Thyroid gland (tissue), 4 donors: Measurements from ENCODE around the gene TBX2. TPM values are rescaled to one million over a fixed set of nuclear protein-coding genes. Genes with fewer than 3 reads are reported as not detected.

Experiments used
- DNase-seq, 2 donors: peaks; one replicate each; pipeline ENCODE4 v3.0.0-alpha.2; 2019
- H3K27ac ChIP-seq, 3 donors: fragments of 200-600 bp; sonication (generic); 1 replicate in 2 of 3; 2 replicates in 1 of 3; pipeline ENCODE4 v1.5.1; 2016 to 2019; ENCODE audit warnings: mild to moderate bottlenecking in 1 of 3, moderate library complexity in 1 of 3
- H3K27me3 ChIP-seq: fragments of 200-600 bp; sonication (generic); one replicate; pipeline ENCODE4 v1.5.1; 2019
- H3K36me3 ChIP-seq, 2 donors: fragments of 200-600 bp; sonication (generic); one replicate each; pipeline ENCODE4 v1.5.1; 2016 to 2019
- H3K4me1 ChIP-seq, 2 donors: fragments of 200-600 bp; sonication (generic); one replicate each; pipeline ENCODE4 v1.5.1; 2017 to 2019
- H3K4me3 ChIP-seq, 3 donors: fragments of 200-600 bp; sonication (generic); replicated peaks in 1 of 3; 1 replicate in 2 of 3; 2 replicates in 1 of 3; pipeline ENCODE4 v1.5.1; 2016; ENCODE audit warnings: mild to moderate bottlenecking in 1 of 3
- H3K9me3 ChIP-seq: fragments of 200-600 bp; sonication (generic); one replicate; pipeline ENCODE4 v1.5.1; 2017
- POLR2A ChIP-seq, 2 donors: fragments of 450-650 bp; IDR thresholded peaks; one replicate each; pipeline ENCODE4 v1.6.1; 2017; ENCODE audit warnings: antibody characterized with exemption in 2 of 2, mild to moderate bottlenecking in 2 of 2, moderate library complexity in 1 of 2
- WGBS, 2 donors: methylation state at CpG; one replicate each; pipeline ENCODE4 v1.1.5; 2017; 5-methylcytosine and 5-hydroxymethylcytosine counted together
- intact Hi-C: fragments of 100-400 bp; cut with DNase I; formaldehyde crosslinking; loops from one replicate; pipeline ENCODE4 v1.15.1; 2023
- total RNA-seq, 4 donors: library from RNA; depleted of rRNA; stranded (reverse); fragments of >200 nt; gene quantifications; one replicate each; pipeline ENCODE4 v1.2.3, GENCODE V29; 2016
- TF ChIP-seq, protein P1 (sequence below), 6 experiments: fragments of 200-600 bp in 3 of 6; fragments of 450-650 bp in 3 of 6; sonication (generic) in 3 of 6; IDR thresholded peaks; one replicate each; pipeline ENCODE4 v1.5.1; 2016 to 2019; ENCODE audit warnings: antibody characterized with exemption in 6 of 6, mild to moderate bottlenecking in 2 of 6, inconsistent platforms in 1 of 6, moderate library complexity in 1 of 6

Gene TBX2
- total RNA-seq, 4 donors from 2014 or later, result 5.3 to 20.2 (median 11.0) TPM

DNA sequence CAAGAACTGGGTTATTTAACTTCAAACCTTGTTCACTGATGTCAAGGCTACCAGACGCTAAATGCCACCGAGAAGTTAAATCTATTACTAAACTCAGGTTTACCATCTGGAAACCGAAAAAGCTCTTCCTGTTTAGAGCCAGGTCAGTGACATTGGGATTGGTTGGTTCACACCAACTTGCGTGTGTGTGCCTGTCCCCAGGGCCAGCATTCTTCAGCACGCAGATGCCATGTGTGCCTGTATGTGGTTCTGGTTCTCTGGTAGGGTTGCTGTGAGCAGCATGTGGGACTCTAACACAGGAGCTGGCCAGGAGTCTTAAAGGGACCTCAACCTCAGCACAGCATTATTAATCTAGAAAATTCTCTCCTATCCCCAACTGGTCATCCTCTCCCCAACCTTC, 18.1 kb upstream of the TBX2 start:
- Histone ChIP-seq H3K4me1 (peaks cover 0 to 3% of the 10 kb centered on the region in 2 donors), H3K27ac (no peak overlapping the region), H3K4me3 (no peak overlapping the region), H3K27me3 (no peaks in the 10 kb centered on the region), H3K9me3 (no peaks in the 10 kb centered on the region), H3K36me3 (no peaks in the 10 kb centered on the region)
- intact Hi-C loops, result no loop called here
- WGBS, 2 donors, result 99 to 100% methylated on average over 3 to 5 of the region's 5 CpGs
- no peak for DNase-seq
- TF ChIP-seq, protein P1, sequence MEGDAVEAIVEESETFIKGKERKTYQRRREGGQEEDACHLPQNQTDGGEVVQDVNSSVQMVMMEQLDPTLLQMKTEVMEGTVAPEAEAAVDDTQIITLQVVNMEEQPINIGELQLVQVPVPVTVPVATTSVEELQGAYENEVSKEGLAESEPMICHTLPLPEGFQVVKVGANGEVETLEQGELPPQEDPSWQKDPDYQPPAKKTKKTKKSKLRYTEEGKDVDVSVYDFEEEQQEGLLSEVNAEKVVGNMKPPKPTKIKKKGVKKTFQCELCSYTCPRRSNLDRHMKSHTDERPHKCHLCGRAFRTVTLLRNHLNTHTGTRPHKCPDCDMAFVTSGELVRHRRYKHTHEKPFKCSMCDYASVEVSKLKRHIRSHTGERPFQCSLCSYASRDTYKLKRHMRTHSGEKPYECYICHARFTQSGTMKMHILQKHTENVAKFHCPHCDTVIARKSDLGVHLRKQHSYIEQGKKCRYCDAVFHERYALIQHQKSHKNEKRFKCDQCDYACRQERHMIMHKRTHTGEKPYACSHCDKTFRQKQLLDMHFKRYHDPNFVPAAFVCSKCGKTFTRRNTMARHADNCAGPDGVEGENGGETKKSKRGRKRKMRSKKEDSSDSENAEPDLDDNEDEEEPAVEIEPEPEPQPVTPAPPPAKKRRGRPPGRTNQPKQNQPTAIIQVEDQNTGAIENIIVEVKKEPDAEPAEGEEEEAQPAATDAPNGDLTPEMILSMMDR (IDR thresholded peaks at IDR 0.05), result no peak
- no peak for TF ChIP-seq POLR2A (IDR thresholded peaks at IDR 0.05)

DNA sequence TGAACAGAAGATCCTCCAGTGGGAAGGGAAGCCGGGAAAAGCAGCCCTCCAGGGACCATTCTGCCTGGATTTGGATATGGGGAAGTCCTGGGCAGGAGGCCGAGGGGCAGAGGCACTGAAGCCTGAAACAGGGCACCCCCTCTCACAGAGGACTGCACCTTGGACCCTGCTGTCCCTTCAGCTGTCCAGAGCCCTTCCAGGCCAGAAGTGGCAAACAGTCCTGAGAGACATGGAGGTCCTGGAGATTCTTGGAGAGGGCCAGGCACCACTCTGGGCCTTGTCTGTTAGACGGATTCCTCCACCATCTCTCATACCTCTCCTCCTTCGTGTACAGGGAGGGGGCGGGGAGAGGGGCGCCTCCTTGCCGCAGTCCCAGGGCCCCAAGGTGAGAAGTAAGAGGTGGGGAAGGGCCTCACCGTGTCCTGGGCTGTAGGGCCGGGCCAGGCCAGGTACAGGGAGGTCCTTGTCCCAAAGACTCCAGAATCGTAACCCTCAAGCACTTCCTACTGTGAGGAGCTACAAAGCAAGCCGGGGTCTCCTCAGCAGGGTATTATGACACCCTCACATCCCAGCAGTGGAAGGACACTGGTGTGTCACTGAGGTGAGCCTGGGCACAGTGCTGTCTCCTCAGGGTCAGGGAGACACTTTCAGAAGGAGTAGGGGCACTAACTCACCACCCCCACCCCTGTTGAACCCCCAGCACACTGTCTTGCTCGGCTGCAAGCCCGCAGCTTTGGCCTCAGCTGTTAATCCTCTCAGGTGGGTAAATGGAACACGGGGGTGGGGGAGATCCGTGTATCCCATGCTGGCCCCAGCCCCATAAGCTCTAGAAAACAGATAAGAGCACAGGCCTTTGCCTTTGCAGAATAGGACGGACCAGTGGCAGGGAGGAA, 16.6 kb upstream of the TBX2 start:
- intact Hi-C loops, result no loop called here
- no peak for DNase-seq
- Histone ChIP-seq H3K9me3 (no peaks in the 10 kb centered on the region), H3K27ac (no peak overlapping the region), H3K36me3 (no peaks in the 10 kb centered on the region), H3K27me3 (no peaks in the 10 kb centered on the region), H3K4me1 (peaks cover 0 to 3% of the 10 kb centered on the region in 2 donors), H3K4me3 (no peak overlapping the region)
- 88 to 94% methylated on average over 13 to 16 of the region's 16 CpGs for WGBS, 2 donors
- TF ChIP-seq, protein P1 (IDR thresholded peaks at IDR 0.05), result no peak
- no peak for TF ChIP-seq POLR2A (IDR thresholded peaks at IDR 0.05)

DNA sequence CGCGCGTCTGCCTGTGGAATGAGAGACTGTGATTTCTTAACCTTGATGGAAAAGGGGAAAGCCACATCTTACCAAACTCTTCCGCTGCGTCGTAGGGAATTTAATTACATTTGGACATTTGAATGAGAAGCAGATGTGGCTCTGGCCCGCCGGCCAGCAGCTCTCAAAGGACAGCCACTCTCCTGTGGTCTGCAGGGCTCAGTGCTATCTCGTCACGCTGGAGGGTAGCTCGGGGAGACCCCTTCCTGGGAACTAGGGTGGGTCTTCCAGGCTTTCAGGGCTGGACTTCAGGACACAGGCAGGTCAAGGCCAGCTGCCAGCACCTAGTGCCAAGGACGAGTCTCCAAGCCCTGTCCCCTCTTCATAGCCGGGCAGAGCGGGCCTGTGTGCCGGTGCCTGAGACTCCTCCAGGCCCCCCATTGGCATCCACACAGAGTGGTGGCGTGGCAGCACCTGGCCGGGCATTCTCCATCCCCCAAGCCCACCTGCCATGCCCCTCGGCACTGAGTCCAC, 15.9 kb upstream of the TBX2 start:
- DNase-seq, result no peak
- no peaks in the 10 kb centered on the region for H3K36me3 ChIP-seq
- peaks cover 0 to 2% of the 10 kb centered on the region in 2 donors for H3K4me1 ChIP-seq
- WGBS, 2 donors, result 88% methylated on average over 11 to 16 of the region's 18 CpGs
- H3K27me3 ChIP-seq, result no peaks in the 10 kb centered on the region
- intact Hi-C loops, result no loop called here
- H3K4me3 ChIP-seq, result no peak overlapping the region
- no peak overlapping the region for H3K27ac ChIP-seq
- no peak for TF ChIP-seq POLR2A (IDR thresholded peaks at IDR 0.05)
- TF ChIP-seq, protein P1 (IDR thresholded peaks at IDR 0.05), result no peak
- H3K9me3 ChIP-seq, result no peaks in the 10 kb centered on the region

DNA sequence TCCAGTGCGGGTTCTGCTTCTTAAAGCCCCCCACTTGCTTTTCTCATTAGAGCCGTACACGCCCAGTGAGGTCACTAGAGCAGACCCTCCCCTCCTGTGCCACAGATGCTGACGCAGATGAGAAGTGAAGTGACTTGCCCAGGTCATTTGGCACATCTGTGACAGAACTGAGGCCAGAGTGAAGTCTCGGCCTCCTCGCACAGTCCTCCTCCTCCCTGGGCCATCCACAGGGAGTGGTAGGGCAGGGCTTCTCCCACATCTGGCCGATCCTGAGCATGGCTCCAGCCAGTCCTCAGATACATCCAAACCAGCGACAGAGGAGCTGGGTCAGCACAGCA, 15.3 kb upstream of the TBX2 start:
- H3K4me3 ChIP-seq, result no peak overlapping the region
- H3K9me3 ChIP-seq, result no peaks in the 10 kb centered on the region
- peaks cover 0 to 2% of the 10 kb centered on the region in 2 donors for H3K4me1 ChIP-seq
- DNase-seq, result no peak
- no peaks in the 10 kb centered on the region for H3K27me3 ChIP-seq
- intact Hi-C loops, result no loop called here
- no peak for TF ChIP-seq POLR2A (IDR thresholded peaks at IDR 0.05)
- TF ChIP-seq, protein P1 (IDR thresholded peaks at IDR 0.05), result no peak
- 91 to 100% methylated on average over 7 to 8 of the region's 8 CpGs for WGBS, 2 donors
- H3K36me3 ChIP-seq, result no peaks in the 10 kb centered on the region
- no peak overlapping the region for H3K27ac ChIP-seq
